Measurements from ENCODE around the gene ABCC2.
"Not testable (repeated sequence)": the region's sequence is repeated elsewhere in the genome, so short reads cannot be mapped to it uniquely, and the experiment has no call there.

Gene ABCC2

DNA sequence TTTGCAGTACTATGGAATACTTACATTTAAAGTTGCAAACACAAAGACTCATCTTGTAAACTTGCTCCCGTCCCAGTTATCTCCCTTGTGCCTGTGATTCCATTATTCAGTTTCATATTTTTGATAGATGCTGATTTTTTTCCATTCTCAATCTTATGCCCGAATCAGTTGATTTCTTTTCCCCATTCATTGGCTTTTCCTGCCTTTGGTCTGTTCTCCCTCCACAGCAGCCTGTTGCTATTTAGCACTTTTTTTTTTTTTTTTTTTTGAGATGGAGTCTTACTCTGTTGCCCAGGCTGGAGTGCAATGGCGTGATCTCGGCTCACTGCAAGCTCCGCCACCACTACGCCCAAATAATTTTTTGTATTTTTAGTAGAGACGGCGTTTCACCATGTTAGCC is 78.0 kb downstream of the ABCC2 start:
- Histone ChIP-seq H3K4me3 (ENCODE audit: low read depth in 1 of 2, low read length in 1 of 2) (no peak overlapping the region), H3K9me3 (no peaks in the 10 kb centered on the region)

DNA sequence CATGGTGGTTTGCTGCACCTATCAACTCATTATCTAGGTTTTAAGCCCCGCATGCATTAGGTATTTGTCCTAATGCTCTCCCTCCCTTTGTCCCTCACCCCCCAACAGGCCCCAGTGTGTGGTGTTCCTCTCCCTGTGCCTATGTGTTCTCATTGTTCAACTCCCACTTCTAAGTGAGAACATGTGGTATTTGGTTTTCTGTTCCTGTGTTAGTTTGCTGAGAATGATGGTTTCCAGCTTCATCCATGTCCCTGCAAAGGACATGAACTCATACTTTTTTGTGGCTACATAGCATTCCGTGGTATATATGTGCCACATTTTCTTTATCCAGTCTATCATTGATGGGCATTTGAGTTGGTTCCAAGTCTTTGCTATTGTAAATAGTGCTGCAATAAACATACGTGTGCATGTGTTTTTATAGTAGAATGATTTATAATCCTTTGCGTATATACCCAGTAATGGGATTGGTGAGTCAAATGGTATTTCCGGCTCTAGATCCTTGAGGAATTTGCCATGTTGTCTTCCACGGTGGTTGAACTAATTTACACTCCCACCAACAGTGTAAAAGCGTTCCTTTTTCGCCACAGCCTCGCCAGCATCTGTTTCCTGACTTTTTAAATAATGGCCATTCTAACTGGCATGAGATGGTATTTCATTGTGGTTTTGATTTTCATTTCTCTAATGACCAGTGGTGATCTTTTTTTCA is 81.2 kb downstream of the ABCC2 start:
- not testable (repeated sequence) for H3K27me3 ChIP-seq; H3K27ac ChIP-seq; H3K4me3 ChIP-seq (ENCODE audit: low read depth in 1 of 2, low read length in 1 of 2); H3K9me3 ChIP-seq; H3K36me3 ChIP-seq
- peaks cover 7 to 19% of the 10 kb centered on the region in 2 experiments for H3K4me1 ChIP-seq (ENCODE audit: control insufficient read depth in 1 of 2, insufficient read depth in 1 of 2, low read depth in 1 of 2, low read length in 1 of 2)

More for the DNA sequence above, 78.0 kb downstream of the ABCC2 start:
- Histone ChIP-seq H3K4me1 (ENCODE audit: control insufficient read depth in 1 of 2, insufficient read depth in 1 of 2, low read depth in 1 of 2, low read length in 1 of 2) (peaks cover 3 to 7% of the 10 kb centered on the region in 2 experiments), H3K36me3 (no peaks in the 10 kb centered on the region), H3K27ac (no peak overlapping the region), H3K27me3 (no peaks in the 10 kb centered on the region)
- TF ChIP-seq, protein P1, sequence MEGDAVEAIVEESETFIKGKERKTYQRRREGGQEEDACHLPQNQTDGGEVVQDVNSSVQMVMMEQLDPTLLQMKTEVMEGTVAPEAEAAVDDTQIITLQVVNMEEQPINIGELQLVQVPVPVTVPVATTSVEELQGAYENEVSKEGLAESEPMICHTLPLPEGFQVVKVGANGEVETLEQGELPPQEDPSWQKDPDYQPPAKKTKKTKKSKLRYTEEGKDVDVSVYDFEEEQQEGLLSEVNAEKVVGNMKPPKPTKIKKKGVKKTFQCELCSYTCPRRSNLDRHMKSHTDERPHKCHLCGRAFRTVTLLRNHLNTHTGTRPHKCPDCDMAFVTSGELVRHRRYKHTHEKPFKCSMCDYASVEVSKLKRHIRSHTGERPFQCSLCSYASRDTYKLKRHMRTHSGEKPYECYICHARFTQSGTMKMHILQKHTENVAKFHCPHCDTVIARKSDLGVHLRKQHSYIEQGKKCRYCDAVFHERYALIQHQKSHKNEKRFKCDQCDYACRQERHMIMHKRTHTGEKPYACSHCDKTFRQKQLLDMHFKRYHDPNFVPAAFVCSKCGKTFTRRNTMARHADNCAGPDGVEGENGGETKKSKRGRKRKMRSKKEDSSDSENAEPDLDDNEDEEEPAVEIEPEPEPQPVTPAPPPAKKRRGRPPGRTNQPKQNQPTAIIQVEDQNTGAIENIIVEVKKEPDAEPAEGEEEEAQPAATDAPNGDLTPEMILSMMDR (IDR thresholded peaks at IDR 0.05) = no peak

DNA sequence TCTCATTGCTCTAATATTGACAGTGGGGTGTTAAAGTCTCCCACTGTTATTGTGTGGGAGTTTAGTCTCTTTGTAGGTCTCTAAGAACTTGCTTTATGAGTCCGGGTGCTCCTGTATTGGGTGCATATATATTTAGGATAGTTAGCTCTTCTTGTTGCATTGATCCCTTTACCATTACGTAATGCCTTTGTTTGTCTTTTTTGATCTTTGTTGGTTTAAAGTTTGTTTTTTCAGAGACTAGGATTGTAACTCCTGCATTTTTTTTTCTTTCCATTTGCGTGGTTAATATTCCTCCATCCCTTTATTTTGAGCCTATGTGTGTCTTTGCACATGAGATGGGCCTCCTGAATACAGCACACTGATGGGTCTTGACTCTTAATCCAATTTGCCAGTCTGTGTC is 84.8 kb downstream of the ABCC2 start:
- not testable (repeated sequence) for H3K9me3 ChIP-seq; H3K27me3 ChIP-seq; H3K36me3 ChIP-seq; H3K4me3 ChIP-seq (ENCODE audit: low read depth in 1 of 2, low read length in 1 of 2)
- peaks cover 4 to 30% of the 10 kb centered on the region in 2 experiments for H3K4me1 ChIP-seq (ENCODE audit: control insufficient read depth in 1 of 2, insufficient read depth in 1 of 2, low read depth in 1 of 2, low read length in 1 of 2)
- H3K27ac ChIP-seq = peak overlapping the region; percentile 23

DNA sequence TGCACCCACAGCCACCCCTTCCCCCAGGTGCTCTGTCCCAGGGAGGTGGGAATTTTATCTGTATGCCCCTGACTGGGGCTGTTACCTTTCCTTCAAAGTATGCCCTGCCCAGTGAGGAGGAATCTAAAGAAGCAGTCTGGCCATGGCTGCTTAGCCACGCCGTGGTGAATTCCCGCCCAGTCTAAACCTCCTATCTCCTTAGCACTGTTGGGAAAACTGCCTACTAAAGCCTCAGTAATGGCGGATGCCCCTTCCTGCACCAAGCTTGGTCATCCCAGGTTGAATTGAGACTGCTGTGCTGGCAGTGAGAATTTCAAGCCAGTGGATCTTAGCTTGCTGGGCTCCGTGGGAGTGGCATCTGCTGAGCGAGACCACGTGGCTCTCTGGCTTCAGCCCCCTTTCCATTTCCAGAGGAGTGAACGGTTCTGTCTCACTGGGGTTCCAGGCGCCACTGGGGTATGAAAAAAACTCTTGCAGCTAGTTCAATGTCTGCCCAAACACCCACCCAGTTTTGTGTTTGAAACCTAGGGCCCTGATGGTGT is 87.2 kb downstream of the ABCC2 start:
- Histone ChIP-seq H3K27me3 (no peaks in the 10 kb centered on the region), H3K36me3 (peaks cover 9% of the 10 kb centered on the region), H3K4me1 (ENCODE audit: control insufficient read depth in 1 of 2, insufficient read depth in 1 of 2, low read depth in 1 of 2, low read length in 1 of 2) (peaks cover 0 to 27% of the 10 kb centered on the region in 2 experiments), H3K9me3 (no peaks in the 10 kb centered on the region), H3K4me3 (ENCODE audit: low read depth in 1 of 2, low read length in 1 of 2) (no peak overlapping the region), H3K27ac (no peak overlapping the region)
- TF ChIP-seq, protein P1 (IDR thresholded peaks at IDR 0.05) = no peak

DNA sequence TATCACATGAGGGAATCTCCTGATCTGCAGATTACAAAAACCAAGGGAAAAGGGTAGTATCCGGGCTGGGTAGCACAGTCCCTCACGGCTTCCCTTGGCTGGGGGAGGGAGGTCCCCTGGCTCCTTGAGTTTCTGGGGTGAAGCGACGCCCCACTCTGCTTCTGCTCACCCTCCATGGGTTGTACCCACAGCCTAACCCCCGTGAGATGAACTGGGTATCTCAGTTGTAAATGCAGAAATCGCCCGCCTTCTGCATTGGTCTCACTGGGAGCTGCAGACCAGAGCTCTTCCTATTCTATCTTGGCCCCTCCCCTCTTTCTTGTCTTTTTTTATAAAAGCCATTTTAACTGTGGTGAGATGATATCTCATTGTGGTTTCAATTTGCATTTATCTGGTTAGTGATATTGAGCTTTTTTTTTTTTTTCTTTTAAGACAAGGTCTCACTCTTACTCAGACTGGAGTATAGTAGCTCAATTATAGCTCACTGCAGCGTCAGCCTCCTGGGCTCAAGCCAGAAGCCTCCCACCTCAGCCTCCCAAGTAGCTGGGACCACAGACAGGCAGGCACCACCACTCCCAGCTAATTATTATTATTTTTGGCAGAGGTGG is 87.8 kb downstream of the ABCC2 start:
- H3K9me3 ChIP-seq = no peaks in the 10 kb centered on the region
- H3K36me3 ChIP-seq = peaks cover 13% of the 10 kb centered on the region
- H3K4me3 ChIP-seq (ENCODE audit: low read depth in 1 of 2, low read length in 1 of 2) = no peak overlapping the region
- H3K27ac ChIP-seq = no peak overlapping the region
- no peaks in the 10 kb centered on the region for H3K27me3 ChIP-seq
- peaks cover 0 to 27% of the 10 kb centered on the region in 2 experiments for H3K4me1 ChIP-seq (ENCODE audit: control insufficient read depth in 1 of 2, insufficient read depth in 1 of 2, low read depth in 1 of 2, low read length in 1 of 2)
- TF ChIP-seq, protein P1 (IDR thresholded peaks at IDR 0.05) = no peak

DNA sequence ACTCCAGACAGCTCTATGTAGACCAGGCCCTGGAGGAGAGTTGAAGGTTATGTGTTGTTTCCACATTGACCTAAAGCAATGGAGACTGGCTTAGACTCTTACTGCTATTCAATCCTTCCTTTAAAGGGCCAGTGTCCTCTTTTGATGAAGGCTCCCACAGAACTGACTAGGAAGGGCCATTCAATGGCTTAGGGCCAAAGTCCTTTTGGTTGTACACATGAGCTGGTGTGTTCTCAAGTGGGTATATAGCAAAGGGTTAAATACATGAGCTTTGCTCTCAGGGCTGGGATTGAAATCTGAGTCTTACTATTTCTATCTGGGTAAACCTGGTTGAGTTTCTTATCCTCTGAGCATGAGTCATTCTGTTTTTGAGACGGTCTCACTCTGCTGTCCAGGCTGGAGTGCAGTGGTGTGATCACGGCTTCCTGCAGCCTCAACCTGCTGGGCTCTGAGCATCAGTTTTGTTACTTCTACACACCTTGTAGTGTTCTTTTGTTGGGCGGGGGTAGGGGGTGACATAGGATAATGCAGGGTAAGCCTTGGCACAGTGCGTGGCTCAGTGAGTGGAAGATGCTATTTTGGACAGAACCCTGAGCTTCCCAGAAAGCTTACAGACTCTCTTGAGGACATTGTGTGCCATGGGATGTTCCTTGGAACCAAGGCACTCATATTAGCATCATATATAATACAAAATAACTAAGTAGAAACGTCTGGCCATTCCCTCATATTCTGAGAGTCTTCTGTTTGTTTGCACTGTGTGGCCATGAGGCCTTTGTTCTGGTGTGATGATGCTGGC is 90.1 kb downstream of the ABCC2 start:
- no peaks in the 10 kb centered on the region for H3K27me3 ChIP-seq

More for the DNA sequence above, 90.1 kb downstream of the ABCC2 start:
- Histone ChIP-seq H3K4me3 (ENCODE audit: low read depth in 1 of 2, low read length in 1 of 2) (no peak overlapping the region), H3K27ac (no peak overlapping the region), H3K4me1 (ENCODE audit: control insufficient read depth in 1 of 2, insufficient read depth in 1 of 2, low read depth in 1 of 2, low read length in 1 of 2) (peaks cover 0 to 17% of the 10 kb centered on the region in 2 experiments), H3K9me3 (no peaks in the 10 kb centered on the region), H3K36me3 (peaks cover 36% of the 10 kb centered on the region)
- TF ChIP-seq, protein P1 (IDR thresholded peaks at IDR 0.05) = no peak

All from neutrophil (primary cell).